ENCODE measurements around the gene HOXD1.

Gene HOXD1

DNA sequence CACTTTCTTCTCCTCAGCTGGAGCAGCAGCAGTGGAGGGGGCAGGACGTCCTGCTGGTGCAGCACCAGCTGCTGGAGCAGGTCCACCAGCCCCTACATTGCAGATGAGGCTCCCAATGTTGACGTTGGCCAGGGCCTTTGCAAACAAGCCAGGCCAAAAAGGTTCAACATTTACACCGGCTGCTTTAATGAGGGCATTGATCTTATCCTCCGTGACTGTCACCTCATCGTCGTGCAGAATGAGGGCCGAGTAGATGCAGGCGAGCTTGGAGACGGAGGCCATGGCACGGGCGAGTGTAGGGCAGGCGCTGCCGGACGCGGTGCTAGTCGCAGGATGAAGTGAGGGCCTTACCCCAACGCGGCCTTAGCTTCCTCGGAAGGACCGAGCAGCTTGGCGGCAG lies 12.5 kb downstream of the HOXD1 start:
- no peaks in the 10 kb centered on the region for H3K4me1 ChIP-seq
- TF ChIP-seq, protein P1, sequence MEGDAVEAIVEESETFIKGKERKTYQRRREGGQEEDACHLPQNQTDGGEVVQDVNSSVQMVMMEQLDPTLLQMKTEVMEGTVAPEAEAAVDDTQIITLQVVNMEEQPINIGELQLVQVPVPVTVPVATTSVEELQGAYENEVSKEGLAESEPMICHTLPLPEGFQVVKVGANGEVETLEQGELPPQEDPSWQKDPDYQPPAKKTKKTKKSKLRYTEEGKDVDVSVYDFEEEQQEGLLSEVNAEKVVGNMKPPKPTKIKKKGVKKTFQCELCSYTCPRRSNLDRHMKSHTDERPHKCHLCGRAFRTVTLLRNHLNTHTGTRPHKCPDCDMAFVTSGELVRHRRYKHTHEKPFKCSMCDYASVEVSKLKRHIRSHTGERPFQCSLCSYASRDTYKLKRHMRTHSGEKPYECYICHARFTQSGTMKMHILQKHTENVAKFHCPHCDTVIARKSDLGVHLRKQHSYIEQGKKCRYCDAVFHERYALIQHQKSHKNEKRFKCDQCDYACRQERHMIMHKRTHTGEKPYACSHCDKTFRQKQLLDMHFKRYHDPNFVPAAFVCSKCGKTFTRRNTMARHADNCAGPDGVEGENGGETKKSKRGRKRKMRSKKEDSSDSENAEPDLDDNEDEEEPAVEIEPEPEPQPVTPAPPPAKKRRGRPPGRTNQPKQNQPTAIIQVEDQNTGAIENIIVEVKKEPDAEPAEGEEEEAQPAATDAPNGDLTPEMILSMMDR (IDR thresholded peaks at IDR 0.05): no peak
- intact Hi-C loops (cut with DNase I; ENCODE audit: low total_unique reads): no loop called here
- peaks cover 0 to 31% of the 10 kb centered on the region in 2 donors for H3K27me3 ChIP-seq
- DNase-seq: no peak
- H3K27ac ChIP-seq: no peak overlapping the region
- H3K36me3 ChIP-seq: no peaks in the 10 kb centered on the region
- H3K4me3 ChIP-seq: no peak overlapping the region
- peaks cover 0 to 6% (median 0%) of the 10 kb centered on the region in 3 donors for H3K9me3 ChIP-seq

DNA sequence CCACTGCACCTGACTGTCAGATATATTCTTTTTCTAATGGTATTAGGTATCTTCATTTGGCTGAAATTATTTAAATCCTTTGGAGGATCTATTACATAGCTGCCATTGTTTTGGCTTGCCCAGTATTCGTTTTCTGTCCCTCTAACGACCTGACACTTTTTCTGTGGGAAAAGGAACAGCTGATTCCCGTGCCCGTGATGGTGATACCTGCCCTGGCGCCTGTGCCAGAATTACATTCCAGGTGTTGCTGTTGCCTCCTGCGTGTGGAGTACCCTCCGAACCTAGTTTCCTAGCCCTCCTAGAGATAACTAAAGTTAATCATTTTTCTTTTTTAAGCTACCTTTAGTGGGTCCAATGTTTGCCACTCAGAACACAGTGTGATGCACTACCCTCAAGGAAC lies 14.0 kb downstream of the HOXD1 start:
- DNase-seq: no peak

DNA sequence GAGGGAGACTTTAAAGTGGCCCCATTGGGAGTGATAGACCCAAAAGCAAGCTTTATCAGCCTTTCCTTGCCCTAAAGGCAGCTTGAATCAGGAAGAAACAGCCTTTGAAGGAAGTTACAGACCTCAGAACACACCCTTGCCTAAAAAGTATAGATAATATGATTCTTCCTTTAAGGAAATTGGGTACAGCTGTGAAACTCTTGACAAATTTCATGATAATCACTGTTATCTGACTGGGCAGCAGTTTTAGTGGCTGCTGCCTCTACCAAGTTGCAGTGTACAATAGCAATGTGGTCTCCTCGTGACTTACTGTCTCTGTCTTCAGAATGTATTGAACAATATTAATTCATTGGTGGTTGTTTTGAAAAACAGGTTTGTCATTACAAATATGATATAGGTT lies 16.7 kb downstream of the HOXD1 start:
- intact Hi-C loops (cut with DNase I; ENCODE audit: low total_unique reads): no loop called here
- H3K4me1 ChIP-seq: no peaks in the 10 kb centered on the region
- DNase-seq: no peak
- no peaks in the 10 kb centered on the region for H3K36me3 ChIP-seq
- TF ChIP-seq, protein P1 (IDR thresholded peaks at IDR 0.05): no peak
- H3K27ac ChIP-seq: no peak overlapping the region
- peaks cover 0 to 7% of the 10 kb centered on the region in 2 donors for H3K27me3 ChIP-seq
- H3K4me3 ChIP-seq: no peak overlapping the region
- H3K9me3 ChIP-seq: peaks cover 0 to 6% (median 0%) of the 10 kb centered on the region in 3 donors

More for the DNA sequence above, 14.0 kb downstream of the HOXD1 start:
- Histone ChIP-seq H3K27ac (no peak overlapping the region), H3K36me3 (no peaks in the 10 kb centered on the region), H3K27me3 (peaks cover 0 to 25% of the 10 kb centered on the region in 2 donors), H3K9me3 (peaks cover 0 to 6% (median 0%) of the 10 kb centered on the region in 3 donors), H3K4me1 (no peaks in the 10 kb centered on the region), H3K4me3 (no peak overlapping the region)
- intact Hi-C loops (cut with DNase I; ENCODE audit: low total_unique reads): no loop called here
- TF ChIP-seq, protein P1 (IDR thresholded peaks at IDR 0.05): no peak

DNA sequence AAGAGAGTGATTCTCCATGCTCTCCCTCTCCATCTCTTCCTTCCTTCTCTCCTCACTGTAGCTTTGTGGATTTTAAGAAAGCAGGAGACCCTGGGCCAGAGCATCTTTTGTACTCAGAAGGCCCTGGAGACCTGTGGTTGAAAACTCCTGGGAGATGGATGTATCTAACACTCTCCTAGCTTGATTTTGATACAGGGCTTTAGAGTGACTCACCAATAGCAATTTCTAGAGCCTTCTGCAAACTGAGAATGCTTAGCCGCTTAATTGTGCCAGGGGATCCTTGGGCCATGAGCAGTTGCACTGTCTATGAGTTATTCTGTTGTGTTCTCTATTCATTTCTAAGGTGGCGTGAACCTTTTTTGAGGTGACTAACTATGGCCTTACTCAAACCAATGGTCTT lies 17.7 kb downstream of the HOXD1 start:
- H3K9me3 ChIP-seq: peaks cover 0 to 6% (median 0%) of the 10 kb centered on the region in 3 donors
- no peak overlapping the region for H3K27ac ChIP-seq
- TF ChIP-seq, protein P1 (IDR thresholded peaks at IDR 0.05): no peak
- DNase-seq: no peak
- intact Hi-C loops (cut with DNase I; ENCODE audit: low total_unique reads): no loop called here
- no peak overlapping the region for H3K4me3 ChIP-seq
- no peaks in the 10 kb centered on the region for H3K4me1 ChIP-seq
- H3K36me3 ChIP-seq: no peaks in the 10 kb centered on the region
- H3K27me3 ChIP-seq: peaks cover 0 to 3% of the 10 kb centered on the region in 2 donors

DNA sequence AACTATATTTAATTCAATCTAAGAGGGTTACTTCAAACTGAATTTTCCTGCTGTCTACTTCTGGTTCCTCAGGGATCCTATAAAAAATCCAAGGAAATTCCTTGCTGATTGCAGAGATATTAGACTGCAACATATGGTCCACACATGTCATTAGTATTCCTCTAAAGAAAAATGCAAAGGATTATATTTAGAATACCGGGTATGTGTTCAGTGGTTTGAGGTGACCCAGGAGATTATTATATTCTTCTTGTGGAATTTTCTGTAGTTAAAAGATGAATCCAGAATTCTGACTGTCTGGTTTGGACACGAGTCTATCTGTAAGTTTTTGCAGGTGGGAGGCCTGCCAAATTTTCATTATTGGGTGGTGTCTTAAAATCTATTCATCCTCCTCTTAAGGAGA lies 18.2 kb downstream of the HOXD1 start:
- TF ChIP-seq, protein P1 (IDR thresholded peaks at IDR 0.05): no peak
- H3K4me3 ChIP-seq: no peak overlapping the region
- no peak overlapping the region for H3K27ac ChIP-seq
- intact Hi-C loops (cut with DNase I; ENCODE audit: low total_unique reads): no loop called here
- peaks cover 0 to 6% (median 0%) of the 10 kb centered on the region in 3 donors for H3K9me3 ChIP-seq
- H3K27me3 ChIP-seq: peaks cover 0 to 3% of the 10 kb centered on the region in 2 donors
- no peaks in the 10 kb centered on the region for H3K36me3 ChIP-seq
- no peak for DNase-seq
- H3K4me1 ChIP-seq: no peaks in the 10 kb centered on the region

DNA sequence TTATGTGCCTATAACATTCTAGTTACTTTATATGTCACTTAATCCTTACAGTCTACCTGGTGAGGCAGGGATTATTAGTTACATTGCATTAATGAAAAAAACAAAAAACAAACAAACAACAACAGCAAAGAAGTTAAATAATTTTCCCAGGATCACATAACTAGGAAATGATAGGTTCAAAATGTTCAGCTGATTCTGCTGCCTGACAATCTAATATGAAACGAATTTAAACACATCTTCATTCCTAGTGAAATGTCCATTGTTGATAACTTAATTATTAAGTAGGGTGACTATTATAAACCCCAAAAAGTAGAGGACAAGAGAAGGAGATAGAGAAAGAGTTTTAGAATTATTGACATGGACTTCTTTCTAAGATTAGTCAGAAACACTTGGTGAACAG lies 22.6 kb downstream of the HOXD1 start:
- H3K4me1 ChIP-seq: no peaks in the 10 kb centered on the region
- TF ChIP-seq, protein P1 (IDR thresholded peaks at IDR 0.05): no peak
- no peaks in the 10 kb centered on the region for H3K9me3 ChIP-seq
- H3K27me3 ChIP-seq: no peaks in the 10 kb centered on the region
- no peaks in the 10 kb centered on the region for H3K36me3 ChIP-seq
- DNase-seq: no peak
- no peak overlapping the region for H3K27ac ChIP-seq
- H3K4me3 ChIP-seq: no peak overlapping the region
- intact Hi-C loops (cut with DNase I; ENCODE audit: low total_unique reads): no loop called here
